Kidney tubule cell (primary cell): ENCODE data around the gene ADAM22.
"Not testable (repeated sequence)": the region's sequence is repeated elsewhere in the genome, so short reads cannot be mapped to it uniquely, and the experiment has no call there.

Source experiments
- DNase-seq: peaks from one replicate; pipeline ENCODE4 v3.0.0-alpha.2; 2018; ENCODE audit warnings: low spot score

Gene ADAM22

DNA sequence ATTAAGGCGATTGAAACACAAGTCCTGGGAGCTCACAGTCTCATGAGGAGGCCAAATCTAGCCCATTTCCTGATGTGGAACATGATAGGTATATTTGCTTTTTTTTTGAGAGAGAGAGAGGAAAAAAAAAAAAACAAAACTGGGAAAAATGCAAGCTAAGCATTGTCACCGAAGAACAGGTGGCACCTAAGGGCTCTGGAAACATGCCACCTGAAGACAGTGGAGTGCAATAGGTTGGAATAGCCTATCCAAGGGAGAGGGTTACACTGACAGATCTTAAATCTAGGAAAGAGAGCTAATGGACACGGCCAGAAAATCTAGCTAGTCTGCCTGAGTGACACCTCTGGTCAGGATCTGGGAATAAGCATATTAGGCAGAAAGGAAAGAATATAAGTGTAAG lies 175.6 kb downstream of the ADAM22 start:
- no peak for DNase-seq

DNA sequence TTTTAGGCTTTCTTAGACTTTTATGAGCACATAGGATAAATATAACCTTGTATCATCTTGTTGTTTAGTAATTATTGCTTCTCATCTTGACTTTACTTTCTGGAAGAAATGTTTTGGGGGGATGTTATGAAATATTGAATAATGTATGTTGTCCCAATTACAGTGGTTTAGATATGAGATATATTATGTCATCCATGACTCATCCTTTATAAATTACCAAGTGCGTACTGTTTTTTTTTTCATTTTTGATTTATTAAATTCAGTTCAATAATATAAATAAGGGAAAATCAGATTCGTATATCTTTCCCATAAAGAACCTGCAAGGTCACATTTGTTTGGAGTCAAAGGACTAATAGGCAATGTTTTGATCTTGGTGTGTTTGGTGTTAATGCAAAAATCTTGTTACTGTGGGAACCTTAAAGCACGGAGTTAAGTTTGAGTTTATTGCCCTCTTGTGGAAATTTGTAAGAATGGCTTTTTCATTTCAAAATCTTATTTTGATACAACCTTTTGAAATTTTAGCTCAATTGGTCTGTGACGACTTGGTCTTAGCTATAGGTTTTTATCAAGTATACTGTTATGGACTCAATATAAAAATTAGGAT lies 177.2 kb downstream of the ADAM22 start:
- DNase-seq, result peak; percentile 63

GRCh38 chr7:88111954-88112471 lies 178.0 kb downstream of the ADAM22 start:
- DNase-seq, result no peak

- DNase-seq, result no peak
Observed at GRCh38 chr7:88115258-88115796, 181.3 kb downstream of the ADAM22 start.

DNA sequence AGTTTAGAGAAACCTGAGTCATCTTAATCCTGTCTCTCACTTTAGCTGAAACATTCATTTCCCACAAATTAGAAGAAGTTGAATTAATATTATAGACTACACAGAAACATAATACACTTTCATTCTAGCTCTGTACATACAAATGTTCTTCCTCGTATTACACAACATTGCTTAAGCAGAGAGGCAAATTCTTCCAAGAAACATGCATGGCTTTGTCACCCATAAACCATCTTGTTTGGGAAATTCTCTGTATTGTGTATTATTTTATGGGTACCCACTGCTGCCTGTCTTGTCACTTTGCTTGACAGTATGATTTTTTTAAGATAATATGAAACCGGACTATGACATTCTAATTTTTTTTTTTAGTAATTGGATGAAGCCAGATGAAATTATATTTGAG lies 181.8 kb downstream of the ADAM22 start:
- no peak for DNase-seq

- DNase-seq, result no peak
Observed at GRCh38 chr7:88116235-88116795, 182.3 kb downstream of the ADAM22 start.

- DNase-seq, result no peak
Observed at GRCh38 chr7:88117325-88117724, 183.3 kb downstream of the ADAM22 start.

DNA sequence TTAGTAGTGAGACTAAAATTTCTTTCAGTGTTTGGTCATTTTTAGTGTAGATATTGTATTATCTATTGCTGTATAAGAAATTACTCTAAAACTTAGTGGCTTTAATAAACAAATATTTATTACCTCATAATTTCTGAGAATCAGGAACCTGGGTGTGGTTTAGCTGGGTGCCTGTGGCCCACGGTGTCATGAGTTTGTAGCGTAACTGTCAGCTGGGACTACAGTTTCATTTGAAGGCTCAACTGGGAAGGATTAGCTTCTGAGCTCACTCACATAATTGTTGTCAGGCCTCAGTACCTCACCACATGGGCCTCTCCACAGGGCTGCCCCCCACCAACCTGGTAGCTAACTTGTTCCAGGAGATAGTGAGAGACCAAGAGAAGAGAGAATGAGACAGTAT lies 187.3 kb downstream of the ADAM22 start:
- no peak for DNase-seq

- peak; percentile 3 for DNase-seq
Observed at GRCh38 chr7:88127637-88128290, 193.7 kb downstream of the ADAM22 start.

DNA sequence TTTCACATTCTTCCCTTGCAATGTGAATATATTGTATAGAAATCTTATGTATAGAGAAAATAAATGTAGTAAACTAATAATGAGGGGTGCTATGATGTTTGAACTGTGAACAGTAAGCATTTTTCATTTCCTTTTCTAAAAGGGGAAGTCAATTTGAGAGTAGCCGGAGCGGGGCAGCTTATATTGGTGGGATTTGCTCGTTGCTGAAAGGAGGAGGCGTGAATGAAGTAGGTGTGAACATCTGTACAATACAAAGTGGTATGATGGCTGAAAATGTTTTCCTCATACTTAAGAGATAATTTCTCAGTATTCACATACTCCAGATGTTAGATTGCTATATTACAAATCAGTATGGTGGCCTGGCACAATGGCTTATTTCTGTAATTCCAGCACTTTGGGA lies 198.7 kb downstream of the ADAM22 start:
- no peak for DNase-seq

DNA sequence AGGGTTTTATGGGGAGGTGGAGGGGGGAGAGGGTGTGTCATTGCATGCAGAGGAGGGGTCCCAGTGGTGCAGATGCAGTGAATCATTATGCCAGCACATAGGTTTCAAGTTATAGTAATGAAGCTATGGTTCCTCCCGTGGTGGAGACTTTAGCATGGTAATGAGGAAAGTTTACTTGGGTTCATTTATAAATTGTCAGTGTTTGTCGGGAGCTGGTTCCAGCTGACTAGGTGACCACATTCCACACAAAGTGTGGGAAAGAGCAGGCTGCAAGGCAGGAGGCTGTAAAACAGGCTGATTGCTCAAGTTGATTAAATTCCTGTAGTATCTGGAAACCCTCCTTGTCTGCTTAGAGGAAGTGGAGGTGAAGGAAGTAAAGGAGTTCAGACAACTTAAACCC lies 206.9 kb downstream of the ADAM22 start:
- DNase-seq, result peak; percentile 81

DNA sequence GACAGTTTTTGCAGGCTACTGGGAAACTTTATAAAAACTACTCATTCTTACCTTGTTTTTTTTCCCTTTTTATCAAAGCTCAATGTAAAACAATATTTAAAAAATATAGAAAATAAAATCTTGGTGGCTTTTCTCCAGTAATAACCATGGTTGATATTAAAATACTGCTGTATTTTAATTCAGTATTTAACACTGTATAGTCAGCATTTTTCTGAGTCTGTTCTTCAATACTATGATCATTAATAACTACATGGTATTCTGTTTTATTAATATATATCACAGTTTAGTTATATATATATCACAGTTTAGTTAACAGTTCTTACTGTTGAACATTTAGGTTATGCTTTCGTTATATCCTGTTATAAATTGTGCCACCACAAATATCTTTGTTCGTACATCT lies 207.4 kb downstream of the ADAM22 start:
- no peak for DNase-seq

- no peak for DNase-seq
Observed at GRCh38 chr7:88141953-88142352, 207.9 kb downstream of the ADAM22 start.

- no peak for DNase-seq
Observed at GRCh38 chr7:88146616-88147015, 212.6 kb downstream of the ADAM22 start.

GRCh38 chr7:88147341-88147740 lies 213.3 kb downstream of the ADAM22 start:
- no peak for DNase-seq

GRCh38 chr7:88147949-88148348 lies 213.9 kb downstream of the ADAM22 start:
- DNase-seq, result no peak

GRCh38 chr7:88150033-88150432 lies 216.0 kb downstream of the ADAM22 start:
- no peak for DNase-seq

GRCh38 chr7:88151119-88151790 lies 217.2 kb downstream of the ADAM22 start:
- DNase-seq, result no peak

GRCh38 chr7:88153378-88153777 lies 219.3 kb downstream of the ADAM22 start:
- DNase-seq, result no peak

GRCh38 chr7:88155756-88156155 lies 221.7 kb downstream of the ADAM22 start:
- peak; percentile 34 for DNase-seq

GRCh38 chr7:88156356-88156755 lies 222.3 kb downstream of the ADAM22 start:
- no peak for DNase-seq

- not testable (repeated sequence) for DNase-seq
Observed at GRCh38 chr7:88159741-88160140, 225.7 kb downstream of the ADAM22 start.

GRCh38 chr7:88165697-88166096 lies 231.6 kb downstream of the ADAM22 start:
- DNase-seq, result no peak
